GM18867 (cell line): Measurements from ENCODE around the gene MAGEB1.

Experiments
- ATAC-seq: cut with Tn5 transposase; IDR thresholded peaks from one replicate; pipeline ENCODE4 v1.9.1; 2021; ENCODE audit warnings: mild to moderate bottlenecking, moderate library complexity; ENCODE audit not compliant: unreplicated experiment

MAGEB1 gene, protein sequence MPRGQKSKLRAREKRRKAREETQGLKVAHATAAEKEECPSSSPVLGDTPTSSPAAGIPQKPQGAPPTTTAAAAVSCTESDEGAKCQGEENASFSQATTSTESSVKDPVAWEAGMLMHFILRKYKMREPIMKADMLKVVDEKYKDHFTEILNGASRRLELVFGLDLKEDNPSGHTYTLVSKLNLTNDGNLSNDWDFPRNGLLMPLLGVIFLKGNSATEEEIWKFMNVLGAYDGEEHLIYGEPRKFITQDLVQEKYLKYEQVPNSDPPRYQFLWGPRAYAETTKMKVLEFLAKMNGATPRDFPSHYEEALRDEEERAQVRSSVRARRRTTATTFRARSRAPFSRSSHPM

DNA sequence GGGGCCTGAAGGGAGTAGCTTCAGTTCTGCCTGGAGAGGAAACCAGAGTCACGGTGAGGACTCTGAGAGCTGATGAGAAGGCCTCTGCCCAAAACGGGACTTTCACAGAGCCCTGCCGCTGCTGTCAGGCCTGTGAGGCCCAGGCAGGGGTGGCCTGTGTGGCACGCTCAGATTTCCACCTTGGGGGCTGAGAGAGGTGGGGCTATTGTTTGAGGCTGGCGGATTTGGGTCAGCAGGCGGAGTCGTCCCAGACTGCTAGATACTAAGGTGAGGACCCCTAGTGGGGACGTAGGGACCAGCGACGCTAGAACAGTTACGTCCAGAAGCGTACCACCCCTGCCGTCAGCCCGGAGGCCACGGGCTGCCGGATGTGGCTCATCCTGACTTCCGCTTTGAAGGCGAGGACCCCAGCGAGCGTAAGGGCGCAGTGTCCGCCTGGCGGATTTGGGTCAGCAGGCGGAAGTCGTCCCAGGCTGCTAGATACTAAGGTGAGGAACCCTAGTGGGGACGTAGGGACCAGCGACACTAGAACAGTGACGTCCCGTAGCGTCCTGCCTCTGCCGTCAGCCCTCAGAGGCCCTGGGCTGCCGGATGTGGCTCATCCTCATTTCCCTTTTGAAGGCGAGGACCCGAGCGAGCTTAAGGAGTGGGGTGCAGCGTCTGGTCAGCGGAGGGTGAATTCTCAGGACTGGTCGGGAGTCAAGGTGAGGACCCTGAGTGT is at the start of gene MAGEB1:
MAGEB1 (plus strand) TSS at position 378 of the 721 bp plus-strand sequence. CDS start 3,348 bp downstream, outside the sequence.
- peak; percentile 35 for ATAC-seq

DNA sequence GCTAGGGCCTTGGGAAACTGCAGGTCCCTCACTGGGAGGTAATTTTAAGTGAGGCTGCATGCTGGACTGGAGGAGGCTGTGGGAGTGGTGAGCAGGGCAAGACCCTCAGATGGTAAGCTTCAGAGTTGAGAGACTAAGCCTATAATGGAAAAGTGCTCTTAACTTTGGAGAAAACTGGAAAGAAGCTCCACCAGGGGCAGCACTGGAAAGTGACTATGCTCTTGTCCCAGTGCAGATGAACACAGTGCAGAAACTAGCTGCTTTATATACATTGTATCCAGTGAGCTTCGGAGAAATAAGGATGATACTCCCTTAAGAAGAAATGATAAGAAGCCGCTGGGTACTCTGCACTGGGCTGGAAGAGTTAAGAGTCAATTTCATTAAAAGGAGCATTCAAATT is 34.8 kb upstream of the MAGEB1 start:
- ATAC-seq, result no peak

DNA sequence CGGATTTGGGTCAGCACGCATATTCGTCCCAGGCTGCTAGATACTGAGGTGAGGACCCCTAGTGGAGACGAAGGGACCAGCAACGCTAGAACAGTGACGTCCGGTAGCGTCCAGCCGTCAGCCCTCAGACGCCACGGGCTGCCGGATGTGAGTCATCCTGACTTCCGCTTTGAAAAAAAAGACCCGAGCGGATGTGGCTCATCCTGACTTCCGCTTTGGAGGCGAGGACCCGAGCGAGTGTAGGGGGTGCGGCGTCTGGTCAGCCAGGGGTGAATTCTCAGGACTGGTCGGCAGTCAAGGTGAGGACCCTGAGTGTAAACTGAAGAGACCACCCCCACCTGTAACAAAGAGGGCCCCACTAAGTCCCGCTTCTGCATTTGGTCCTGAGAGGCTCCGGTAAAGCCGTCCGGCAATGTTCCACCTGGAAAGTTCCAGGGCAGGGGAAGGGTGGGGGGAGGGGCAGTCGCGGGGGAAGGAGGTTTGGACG is 31.5 kb upstream of the MAGEB1 start, which contains the start of gene MAGEB2:
MAGEB2 (plus strand) TSS at position 207 of the 487 bp plus-strand sequence. CDS start 3,018 bp downstream, outside the sequence.
- no peak for ATAC-seq

DNA sequence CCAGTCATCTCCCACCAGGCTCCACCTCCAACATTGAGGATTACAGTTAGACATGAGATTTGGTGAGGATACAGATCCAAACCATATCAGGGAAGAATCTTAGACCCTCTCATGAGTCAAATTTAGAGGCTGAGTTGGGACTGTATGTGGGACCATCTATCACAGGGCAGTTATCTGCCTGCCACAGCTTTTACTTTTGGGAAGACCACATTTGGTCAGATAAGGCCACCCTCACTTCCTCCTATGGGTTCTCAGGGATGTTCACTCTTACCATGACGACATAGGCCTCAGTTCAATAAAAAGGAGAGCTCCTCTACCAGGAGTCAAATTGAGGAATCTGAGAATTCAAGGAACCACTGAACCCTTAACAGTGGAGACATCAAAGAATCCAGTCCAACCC is 29.5 kb upstream of the MAGEB1 start:
- ATAC-seq, result no peak

DNA sequence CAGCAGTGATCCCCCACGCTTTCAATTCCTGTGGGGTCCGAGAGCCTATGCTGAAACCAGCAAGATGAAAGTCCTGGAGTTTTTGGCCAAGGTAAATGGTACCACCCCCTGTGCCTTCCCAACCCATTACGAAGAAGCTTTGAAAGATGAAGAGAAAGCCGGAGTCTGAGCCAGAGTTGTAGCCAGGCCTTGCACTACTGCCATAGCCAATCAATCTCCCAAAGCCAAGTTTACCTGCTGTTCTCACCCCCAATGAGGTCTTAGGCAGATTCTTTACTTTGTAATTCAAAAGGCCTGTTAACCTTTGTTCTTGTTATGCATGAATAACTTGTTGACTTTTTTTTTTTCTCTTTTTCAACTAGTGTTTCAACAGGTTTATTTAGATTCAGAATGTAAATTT is 27.6 kb upstream of the MAGEB1 start:
- ATAC-seq, result no peak

DNA sequence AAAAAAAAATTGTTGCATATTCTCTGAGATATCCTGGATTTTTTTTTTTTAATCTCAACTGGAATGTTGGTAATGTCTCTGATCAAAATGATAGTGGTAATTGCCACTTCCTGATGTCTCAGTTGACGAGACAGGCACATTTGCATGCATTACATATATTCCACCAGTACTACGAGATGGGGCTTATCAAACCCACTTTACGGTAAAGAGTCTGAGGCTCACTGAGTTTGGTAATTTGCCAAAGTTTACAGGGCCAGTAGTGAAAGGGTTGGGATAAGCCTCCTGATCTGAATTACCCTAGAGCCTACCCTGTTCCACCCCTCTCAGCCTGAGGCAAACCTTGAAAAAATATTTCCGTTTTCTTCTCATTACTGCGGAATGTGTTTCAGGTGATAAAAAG is 26.3 kb upstream of the MAGEB1 start:
- ATAC-seq, result no peak

DNA sequence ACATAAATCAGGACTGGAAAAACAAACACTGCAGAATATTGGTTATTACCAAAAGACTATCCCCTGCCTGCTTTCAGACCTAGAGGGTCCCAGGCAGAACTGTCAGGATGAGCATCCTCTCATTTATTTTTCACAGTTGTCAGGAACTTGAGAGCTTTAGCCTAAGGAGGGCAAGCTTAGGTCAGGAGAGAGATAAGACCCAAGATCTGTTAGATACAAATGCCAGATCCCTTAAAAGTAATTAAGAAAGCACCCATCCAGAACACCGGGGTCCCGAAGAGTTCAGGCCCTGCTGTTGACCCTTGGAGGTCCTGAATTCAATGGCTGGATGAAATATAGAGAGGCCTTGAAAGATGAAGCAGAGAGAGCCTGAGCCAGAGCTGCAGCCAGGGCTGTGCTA is 22.4 kb upstream of the MAGEB1 start:
- ATAC-seq, result no peak

DNA sequence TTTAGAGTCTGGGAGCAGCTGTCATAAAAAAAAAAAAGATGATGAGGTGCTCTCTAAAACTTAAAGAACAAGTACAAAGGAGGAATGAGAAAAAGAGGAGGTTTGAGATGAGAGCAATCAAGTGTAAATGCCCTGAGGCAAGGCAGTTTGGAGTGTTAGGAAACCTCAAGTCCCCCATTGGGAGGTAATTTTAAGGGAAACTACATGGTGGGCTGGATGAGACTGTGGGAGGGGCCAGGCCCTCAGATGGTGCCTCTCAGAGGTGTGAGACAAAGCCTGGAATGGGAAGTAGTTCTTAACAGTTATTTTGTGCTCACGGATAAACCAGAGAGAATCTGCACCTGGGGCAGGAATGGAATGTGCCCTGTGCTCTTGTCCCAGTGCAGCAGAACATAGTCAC is 18.4 kb upstream of the MAGEB1 start:
- ATAC-seq, result no peak

DNA sequence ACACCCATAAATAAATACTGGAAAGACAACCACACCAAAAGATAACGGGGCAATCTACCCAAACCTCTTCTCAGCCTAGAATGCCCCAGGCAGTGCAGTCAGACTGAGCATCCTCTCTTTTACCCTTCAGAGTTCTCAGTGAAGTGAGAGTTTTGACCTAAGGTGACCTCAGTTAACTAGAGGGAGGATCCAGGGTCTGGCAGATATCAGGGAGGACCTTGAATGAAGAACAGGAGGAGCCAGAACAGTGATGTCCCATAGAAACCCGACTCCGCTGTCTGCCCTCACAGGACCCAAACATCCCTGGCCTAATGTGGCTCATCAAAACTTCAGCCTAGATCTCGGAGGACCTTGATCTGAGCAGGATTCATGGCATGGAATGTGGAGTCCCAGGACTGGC is 16.6 kb upstream of the MAGEB1 start, which contains the start of gene MAGEB3:
MAGEB3 (plus strand) TSS at position 263 of the 400 bp plus-strand sequence. CDS start 5,268 bp downstream, outside the sequence.
- ATAC-seq, result no peak

DNA sequence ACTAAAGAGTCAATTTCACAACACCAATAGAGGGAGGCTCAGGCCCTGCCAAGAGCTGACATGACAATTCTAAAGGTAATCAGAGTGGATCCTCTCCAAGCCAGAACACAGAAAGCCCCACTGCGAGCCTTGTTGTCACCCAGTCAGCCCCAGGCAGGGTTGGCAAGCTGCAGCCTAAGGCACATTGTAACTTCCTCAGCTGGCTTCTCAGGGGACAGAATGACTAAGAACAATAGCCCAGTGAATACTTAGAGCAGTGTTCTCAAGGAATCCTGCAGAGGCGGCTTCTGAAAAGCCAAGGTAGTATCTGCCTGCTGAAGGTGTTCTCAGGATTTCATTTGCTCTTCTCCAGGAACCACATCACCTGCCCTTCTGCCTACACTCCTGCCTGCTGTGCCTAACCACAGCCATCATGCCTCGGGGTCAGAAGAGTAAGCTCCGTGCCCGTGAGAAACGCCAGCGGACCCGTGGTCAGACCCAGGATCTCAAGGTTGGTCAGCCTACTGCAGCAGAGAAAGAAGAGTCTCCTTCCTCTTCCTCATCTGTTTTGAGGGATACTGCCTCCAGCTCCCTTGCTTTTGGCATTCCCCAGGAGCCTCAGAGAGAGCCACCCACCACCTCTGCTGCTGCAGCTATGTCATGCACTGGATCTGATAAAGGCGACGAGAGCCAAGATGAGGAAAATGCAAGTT is 5.1 kb upstream of the MAGEB1 start, which contains the start of gene MAGEB4:
MAGEB4 (plus strand) TSS at position 277 of the 692 bp plus-strand sequence; CDS start at position 413, 136 bp downstream.
- ATAC-seq, result peak; percentile 52

DNA sequence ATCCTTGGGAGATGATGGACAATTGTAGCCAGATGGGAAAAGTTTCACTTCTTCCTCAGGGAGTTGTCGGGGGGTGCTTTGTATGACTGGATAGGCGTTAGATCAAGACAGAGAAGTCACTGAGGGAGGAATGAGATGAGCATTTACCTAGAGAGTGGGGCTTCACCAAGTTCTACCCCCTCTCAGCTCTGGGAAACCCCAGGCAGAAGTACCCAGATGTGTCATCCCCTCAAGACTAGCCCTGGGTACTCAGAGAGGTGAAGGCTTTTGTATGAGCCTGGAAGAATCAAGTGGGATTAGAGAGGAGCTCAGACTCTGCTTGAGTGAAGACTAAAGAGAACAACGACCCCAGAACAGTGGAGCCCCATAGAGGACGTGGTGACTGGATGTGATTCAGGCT is 1.9 kb downstream of the MAGEB1 start:
- ATAC-seq, result peak; percentile 64

DNA sequence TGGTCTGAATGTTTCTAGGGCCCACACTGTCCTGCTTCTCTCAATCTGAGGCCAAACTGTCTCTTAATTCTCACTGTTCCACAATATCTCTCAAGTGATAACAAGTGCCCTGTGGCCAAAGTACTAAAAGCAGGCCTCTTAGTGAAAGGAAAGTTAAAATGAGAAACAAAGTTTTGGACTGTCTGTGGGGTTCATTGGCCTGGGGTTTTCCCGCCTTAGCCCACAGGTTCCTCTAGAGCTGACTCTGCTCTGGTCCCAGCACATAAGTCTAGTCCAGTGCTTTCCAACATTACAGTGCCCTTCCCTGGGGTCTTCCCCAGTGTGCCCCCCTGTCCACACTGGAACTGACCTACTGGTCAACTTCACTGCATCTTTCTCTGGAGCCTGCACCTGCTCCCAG is 6.3 kb downstream of the MAGEB1 start:
- peak; percentile 76 for ATAC-seq

DNA sequence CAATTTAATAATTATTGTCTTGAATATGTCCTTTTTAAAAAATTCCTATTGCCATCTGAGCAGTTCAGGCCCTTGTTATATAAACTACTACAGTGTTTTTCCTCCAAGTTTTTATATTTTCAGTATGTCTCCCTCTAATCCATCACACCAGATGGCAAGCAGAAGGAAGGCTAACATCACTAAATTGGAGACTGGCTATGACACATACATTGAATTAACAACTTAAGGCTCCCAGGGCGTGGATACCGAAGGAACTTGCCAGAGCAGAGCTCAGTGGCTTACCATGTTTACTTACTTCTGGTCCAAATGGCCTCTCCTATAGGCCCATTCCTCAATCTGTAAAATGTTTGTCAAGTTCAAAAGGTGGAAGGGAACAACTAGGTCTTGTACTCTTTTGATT is 13.0 kb downstream of the MAGEB1 start:
- ATAC-seq, result no peak

DNA sequence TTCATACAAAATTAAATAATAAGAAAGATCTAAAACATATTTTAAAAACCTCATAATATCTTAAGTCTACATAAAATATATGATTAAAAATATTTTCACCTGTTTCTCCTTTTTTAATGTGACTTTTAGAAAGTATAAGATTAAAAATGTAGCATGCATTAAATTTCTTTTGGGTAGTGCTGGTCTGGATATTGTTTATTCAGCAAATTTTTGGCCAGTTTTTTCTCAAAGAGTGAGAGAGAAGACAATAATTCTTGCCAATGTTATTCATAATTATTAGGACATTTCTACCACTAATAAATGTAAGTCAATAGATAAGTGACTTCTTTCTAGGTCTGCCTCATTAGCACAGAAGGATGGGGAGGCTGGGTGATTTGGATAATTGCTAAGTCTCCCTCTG is 14.1 kb downstream of the MAGEB1 start:
- ATAC-seq, result no peak

DNA sequence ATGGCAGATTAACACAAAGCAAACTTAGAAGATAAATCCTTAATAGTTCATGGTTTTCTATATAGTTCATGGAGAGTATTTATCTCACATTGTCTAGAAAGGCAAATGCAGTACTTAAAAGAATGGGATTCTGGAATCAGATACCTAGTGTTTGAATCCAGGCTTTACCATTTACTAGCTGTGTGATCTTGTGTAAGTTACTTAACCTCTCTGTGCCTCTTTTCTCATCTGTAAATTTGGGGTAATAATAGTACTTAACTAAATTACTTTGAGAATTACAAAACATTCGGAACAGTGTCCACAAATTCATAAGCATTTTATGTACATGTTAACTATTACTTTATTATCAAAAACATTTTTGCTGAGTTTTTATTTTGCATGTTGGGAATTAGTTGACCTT is 15.8 kb downstream of the MAGEB1 start:
- no peak for ATAC-seq

DNA sequence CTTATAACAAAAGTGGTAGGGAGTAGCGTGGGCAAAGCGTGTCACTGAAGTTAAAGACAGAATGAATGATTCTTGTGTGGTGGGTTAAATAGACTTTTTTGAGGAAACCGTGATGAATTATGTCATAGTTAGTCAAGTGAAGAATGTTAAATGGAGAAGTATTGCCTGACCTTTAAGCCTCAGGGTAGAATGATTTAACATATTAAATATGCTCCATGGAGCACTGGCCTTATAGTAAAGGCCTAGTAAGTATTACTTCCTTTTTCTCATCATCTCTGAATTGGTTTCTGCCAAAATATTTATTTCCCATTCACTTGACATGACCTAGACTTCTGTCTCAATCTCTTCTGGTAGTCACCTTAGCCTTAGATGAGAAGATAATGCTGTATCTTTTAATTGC is 23.7 kb downstream of the MAGEB1 start:
- ATAC-seq, result no peak

DNA sequence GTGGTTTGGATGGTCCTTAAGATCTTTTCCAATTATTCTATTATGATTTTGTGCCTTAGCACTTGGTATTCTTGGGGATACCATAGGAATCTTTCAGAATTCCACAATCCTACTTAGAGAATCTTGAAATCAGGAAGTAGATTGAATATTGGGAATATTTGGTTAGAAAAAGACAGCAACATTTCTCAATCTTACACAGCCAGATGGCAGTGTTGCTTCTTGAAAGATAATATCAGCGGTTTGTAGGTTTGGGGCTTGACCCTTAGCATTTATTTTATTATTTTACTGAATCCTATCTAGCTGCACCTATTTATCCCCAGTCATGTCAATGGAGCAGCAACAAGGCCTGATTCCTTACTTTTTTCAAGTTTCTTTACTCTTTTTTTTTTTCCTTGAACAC is 28.6 kb downstream of the MAGEB1 start:
- no peak for ATAC-seq

DNA sequence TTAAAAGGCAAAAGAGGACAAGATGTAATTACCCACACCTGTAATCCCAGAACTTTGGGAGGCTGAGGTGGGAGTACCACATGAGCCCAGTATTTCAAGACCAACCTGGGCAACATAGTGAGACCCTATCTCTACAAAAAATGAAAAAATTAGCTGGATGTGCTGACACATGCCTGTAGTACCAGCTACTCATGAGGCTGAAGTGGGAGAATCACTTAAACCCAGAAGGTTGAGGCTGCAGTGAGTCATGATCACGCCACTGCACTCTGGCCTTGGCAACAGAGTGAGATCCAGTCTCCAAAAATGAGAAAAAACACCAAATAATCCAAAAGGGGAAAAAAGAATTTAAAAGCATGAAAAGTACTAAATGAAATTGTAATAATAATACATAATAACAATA is 31.4 kb downstream of the MAGEB1 start:
- ATAC-seq, result no peak

DNA sequence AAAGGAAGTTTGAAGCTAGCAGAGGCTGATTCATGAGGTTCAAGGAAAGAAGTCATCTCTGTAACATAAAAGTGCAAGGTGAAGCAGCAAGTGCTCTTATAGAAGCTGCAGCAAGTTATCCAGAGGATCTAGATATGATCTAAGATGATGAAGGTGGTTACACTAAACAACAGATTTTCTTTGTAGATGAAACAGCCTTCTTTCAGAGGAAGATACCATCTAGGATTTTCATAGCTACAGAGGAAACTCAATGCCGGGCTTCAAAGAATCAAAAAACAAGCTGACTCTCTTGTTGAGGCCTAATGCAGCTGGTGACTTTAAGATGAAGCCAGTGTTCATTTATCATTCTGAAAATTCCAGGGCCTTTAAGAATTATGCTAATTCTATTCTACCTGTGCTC is 33.5 kb downstream of the MAGEB1 start:
- no peak for ATAC-seq

DNA sequence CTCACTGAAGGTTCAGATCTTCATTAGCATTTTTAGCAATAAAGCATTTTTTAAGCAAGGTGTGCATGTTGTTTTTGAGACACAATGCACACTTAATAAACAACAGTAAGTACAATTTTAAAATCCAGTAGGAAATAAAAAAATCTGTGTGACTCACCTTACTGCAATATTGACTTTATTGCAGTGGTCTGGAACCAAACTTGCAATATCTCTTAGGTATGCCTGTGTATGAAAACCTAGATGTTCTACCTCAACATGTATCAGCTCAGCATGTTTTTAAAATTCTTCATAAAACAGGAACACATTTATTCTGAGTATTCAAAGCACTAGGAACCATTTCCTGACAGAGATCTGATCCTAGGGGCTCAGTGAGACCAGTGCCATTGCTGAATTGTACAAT is 35.6 kb downstream of the MAGEB1 start:
- ATAC-seq, result no peak
